Dedifferentiated amniotic fluid mesenchymal stem cell (primary cell): ENCODE data around the gene RDH11.
"Not testable (repeated sequence)": the region's sequence is repeated elsewhere in the genome, so short reads cannot be mapped to it uniquely, and the experiment has no call there.

Source experiments
- DNase-seq: peaks from one replicate; pipeline ENCODE4 v3.0.0-alpha.2; 2016; ENCODE audit errors: extremely low spot score

The RDH11 gene

GRCh38 chr14:67704484-67705089 is 9.0 kb upstream of the RDH11 start:
- peak; percentile 55 for DNase-seq

DNA sequence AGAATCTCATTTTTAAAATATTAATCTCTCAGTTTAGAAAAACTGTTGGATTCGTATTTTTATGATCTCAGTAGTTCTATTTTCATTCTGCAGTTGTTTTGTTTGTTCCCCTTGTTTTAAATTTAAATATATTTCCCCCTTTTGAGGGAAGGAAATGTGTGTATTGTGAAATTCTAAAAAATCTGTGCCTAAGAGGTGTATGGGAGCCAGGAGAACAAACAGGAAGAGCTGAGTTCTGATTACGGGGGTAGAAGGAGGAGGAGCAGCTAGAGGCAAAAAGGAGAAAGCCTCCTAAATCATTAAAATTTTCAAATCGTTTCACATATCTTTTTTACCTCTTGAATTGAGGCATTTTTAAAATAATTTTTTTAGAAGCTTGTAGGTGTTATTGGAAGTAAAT is 8.4 kb upstream of the RDH11 start:
- no peak for DNase-seq

DNA sequence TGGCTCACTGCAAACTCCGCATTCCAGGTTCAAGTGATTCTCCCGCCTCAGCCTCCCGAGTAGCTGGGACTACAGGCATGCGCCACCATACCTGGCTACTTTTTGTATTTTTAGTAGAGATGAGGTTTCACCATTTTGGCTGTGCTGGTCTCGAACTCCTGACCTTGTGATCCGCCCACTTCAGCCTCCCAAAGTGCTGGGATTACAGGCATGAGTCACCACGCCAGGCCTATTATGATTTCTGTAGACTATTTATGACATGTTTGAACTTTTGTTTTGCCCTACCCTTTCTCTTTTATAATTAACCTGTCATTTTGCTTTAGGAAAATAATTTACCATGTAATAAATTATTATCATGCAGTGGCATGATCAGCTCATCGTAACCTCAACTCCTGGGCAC is 5.9 kb upstream of the RDH11 start, which contains the start of gene RDH12:
Gene RDH12, plus strand, starts transcription at position 395 of the 400 bp plus-strand sequence. CDS start 20,757 bp downstream, outside the sequence.
- not testable (repeated sequence) for DNase-seq

DNA sequence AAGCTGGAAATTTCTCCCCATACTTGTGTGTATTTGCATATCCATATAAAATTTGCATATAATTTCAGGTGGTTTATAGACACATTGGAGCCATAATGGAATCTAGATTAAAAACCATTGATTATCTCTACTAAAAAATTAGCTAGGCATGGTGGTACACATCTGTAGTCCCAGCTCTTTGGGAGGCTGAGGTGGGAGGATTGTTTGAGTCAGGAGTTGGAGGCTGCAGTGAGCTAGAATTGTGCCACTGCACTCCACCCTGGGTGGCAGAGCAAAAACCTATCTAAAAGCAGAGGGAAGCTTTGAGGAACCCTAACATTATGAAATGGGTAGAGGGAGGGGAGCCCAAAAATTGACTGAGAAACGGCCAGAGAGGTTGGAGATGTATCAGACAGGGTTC is 2.6 kb upstream of the RDH11 start:
- DNase-seq = no peak

GRCh38 chr14:67697006-67697405 is 1.4 kb upstream of the RDH11 start:
- DNase-seq = no peak

GRCh38 chr14:67694791-67695393 is 672 bp downstream of the RDH11 start:
- DNase-seq = peak; percentile 73

- no peak for DNase-seq
These were observed 5.6 kb downstream of the RDH11 start for GRCh38 chr14:67690011-67690410.

DNA sequence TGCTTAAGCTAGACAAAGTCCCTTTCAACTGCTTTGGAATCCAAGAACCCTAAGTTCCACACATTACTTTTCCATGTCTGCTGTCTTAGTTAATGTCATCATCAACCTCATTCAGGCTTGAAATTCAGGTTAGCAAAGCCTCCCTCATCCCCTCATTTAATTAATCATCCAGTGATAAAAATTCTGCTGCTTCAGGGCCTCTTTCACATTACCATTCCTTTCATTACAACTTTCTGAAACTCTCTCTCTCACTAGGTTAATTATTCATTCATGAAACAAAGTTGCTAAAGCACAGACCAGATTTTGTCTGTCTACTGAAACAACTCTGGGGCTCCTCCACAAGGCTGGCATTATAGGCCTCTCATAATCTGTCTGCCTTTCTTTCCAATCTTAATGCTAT is 11.7 kb downstream of the RDH11 start:
- DNase-seq = no peak

DNA sequence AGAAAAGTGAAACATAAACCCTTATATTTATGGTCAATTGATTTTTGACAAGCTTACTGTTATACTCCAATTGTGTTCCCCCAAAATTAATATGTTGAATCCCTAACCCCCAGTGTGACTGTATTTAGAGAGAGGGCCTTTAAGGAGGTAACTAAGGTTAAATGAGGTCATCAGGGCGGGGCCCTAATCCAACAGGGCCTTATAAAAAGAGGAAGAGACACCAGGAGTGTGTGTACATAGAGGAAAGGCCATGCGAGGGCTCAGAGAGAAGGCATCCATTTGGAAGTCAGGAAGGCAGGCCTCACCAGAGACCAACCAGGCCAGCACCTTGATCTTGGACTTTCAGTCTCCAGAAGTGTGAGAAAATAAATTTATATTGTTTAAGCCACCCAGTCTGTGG is 14.6 kb downstream of the RDH11 start:
- no peak for DNase-seq

- peak; percentile 50 for DNase-seq
These were observed 15.4 kb downstream of the RDH11 start for GRCh38 chr14:67680121-67680602.

GRCh38 chr14:67679006-67679405 is 16.6 kb downstream of the RDH11 start:
- no peak for DNase-seq

DNA sequence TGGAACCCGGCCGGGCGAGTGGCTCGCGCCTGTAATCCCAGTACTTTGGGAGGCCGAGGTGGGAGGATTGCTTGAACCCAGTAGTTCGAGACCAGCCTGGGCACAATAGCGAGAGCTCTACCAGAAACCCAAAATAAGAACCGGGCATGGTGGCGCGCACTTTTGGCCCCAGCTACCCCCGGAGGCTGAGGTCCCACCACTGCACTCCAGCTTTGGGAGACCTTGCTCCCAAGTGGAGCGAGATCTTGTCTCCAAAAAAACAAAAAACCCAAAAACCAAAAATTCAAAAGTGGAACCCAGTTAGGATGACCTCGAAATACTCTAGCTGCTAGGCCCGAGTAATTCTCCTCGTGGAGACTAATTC is 20.4 kb downstream of the RDH11 start:
- DNase-seq = no peak

- DNase-seq = peak; percentile 41
These were observed 20.9 kb downstream of the RDH11 start, which contains the start of gene VTI1B for GRCh38 chr14:67674480-67675218. Gene VTI1B, minus strand, starts transcription at chr14:67674632. Its CDS starts 143 bp downstream, at chr14:67674489.

DNA sequence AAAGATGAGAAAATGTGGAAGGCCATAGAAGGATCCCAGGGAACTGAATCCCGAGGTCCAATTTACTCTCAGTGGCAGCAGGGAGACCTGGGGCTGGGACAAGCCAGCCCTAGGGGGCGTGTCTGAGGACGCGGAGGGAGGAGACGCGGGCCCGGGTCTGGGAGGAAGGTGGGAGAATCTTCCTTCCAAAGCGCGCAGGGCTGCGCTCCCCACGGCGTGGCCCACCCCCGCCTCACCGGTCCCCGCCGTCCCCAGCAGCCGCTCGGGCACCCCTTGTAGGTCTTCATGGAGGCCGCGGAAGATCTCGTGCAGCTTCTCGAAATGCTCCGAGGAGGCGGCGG is 21.5 kb downstream of the RDH11 start:
- DNase-seq = peak; percentile 57

DNA sequence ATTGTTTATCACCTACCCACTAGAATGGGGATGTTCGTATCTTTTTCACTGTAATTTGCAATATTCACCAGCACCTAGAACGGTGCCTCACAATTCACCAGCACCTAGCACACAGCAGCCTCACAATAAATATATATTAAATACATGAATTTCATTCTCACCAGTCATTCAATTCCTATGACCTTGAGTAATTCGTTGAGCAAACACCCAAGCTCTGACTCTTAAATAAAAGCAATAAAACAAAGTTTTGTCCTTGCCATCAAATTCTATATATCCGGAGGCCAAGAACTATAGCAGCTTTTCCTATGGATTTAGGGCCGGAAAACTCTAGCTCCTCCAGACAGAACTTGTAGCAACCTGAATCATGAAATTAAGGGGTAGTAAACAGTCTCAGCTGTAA is 22.1 kb downstream of the RDH11 start:
- DNase-seq = no peak

- no peak for DNase-seq
These were observed 27.0 kb downstream of the RDH11 start for GRCh38 chr14:67668559-67668958.

DNA sequence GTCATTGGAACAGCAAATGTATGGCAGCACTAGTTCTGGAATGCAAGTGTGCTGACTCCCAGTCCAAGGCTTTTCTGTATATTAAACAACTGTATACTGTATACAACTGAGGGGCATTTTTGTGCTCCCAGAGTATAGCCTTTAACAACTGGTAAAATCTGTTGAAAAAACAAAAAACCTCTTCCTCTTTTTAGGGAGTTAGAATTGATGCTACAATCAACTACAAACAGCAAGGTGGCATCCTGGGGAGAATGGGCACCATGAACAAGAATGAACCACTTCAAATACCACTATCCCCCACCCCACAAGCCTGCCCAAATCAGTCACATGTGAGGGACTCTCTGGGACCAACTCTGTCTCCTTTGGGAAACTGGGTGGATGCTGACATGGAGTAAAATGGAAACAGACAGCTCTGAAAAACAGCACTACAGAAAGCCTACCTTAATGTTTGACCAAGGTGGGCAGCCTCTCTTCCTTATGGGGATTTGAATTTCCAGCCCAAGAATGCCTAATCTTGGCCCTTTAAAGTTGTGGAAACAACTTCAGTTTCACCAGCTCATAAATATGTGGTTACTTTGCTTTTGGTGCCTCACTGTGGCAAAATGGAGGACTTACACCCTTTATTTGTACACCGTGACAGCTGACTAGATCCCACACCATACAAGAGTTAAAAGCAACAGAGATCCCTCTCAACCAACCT is 28.7 kb downstream of the RDH11 start:
- peak; percentile 65 for DNase-seq

GRCh38 chr14:67665868-67666267 is 29.7 kb downstream of the RDH11 start:
- peak; percentile 34 for DNase-seq

DNA sequence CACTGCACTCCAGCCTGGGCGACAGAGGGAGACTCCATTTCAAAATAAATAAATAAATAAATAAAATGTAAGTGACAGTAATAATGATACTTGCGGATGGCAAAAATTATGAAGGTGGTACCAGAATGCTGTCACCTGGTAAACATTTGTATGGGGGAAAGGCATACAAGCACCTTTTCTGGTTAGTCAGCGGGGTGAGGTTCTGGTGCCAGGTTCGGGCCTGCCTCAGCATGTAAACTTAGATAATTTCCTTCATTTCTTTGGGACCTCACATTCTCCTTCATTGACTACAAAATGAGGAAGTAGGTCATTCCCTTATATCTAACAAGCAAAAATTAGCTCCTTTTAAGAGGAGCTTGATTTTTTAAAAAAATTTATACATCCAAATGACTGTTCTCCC is 31.9 kb downstream of the RDH11 start:
- no peak for DNase-seq

DNA sequence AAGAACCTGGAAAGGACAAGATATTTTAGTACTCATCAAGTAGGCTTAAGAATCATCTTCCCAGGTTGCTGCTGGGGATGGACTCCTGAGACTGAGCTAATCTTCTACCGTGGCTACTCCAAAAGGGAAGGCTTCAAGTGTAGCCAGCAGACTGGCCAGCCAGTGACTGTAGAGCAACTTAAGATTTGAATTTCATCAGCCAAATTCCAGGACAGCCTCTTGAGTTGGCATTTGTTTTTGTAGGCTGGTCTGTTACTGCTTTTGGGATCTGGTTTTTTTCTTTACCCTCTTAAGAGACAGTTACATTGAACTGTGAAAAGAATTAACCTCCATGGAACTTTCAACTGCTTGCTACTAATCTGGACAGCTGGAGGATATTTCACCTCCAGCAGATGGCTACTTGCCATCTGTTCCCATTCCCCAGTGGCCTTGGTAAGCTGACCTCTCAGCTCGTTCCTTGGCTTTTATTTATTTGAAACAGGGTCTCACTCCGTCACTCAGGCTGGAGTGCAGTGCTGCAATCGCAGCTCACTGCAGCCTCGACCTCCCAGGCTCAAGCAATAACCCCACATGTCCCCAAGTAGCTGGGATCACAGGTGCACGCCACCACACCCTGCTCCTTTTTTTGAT is 41.8 kb downstream of the RDH11 start:
- peak; percentile 75 for DNase-seq

- DNase-seq = no peak
These were observed 43.4 kb downstream of the RDH11 start for GRCh38 chr14:67652189-67652588.

DNA sequence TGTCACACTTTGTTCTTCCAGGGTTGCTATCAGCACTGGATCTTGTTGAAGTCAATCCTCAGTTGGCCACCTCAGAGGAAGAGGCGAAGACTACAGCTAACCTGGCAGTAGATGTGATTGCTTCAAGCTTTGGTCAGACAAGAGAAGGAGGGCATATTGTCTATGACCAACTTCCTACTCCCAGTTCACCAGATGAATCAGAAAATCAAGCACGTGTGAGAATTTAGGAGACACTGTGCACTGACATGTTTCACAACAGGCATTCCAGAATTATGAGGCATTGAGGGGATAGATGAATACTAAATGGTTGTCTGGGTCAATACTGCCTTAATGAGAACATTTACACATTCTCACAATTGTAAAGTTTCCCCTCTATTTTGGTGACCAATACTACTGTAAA is 44.9 kb downstream of the RDH11 start:
- no peak for DNase-seq
